ENCODE results near the gene NCCRP1.

Gene NCCRP1

DNA sequence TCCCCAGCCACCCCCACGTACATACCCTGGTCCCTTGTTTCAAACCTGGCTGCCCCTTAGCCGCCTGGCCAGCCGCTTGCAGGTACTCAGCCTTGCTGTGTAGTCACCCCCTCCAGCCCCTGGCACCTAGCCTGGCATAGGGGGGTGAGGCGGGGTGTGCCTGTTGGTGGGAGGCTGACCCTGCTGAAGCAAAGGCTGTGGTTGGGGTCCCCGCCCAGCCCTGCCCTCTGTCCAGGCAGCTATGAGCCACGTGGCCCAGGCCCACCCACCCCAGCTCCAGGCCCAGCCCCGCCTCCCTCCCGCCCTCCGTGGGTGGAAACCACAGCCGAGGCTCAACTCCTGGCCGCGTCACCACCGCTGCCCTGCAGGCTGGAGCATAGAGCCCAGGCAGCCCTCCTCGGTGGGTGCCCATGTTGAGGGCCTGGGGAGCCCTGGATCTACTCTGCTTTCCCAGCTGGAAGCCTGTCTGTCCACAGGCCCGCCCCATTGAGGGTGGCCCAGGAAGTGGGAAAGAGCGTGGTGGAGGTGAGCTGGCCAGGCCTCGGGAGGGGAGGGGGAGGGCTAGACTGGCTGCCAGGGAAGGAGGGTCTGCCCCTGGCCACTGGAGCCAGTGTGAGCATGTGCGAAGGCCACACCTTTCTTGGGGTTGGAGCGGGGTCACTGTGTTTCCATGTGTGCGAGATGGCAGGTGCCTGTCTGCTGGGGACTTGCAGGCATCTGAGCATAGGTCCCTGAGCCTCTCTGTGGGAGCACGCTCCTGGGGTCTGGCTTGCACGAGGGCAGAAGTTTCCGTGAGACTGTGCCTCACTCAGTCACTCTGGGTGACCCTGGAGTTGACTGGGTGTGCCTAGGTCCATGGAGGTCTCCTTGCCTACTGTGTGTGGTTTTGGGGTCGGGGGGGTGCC lies 40.2 kb upstream of the NCCRP1 start:
- TF ChIP-seq POU6F1 (CRISPR knock-in tag; IDR thresholded peaks at IDR 0.05; ENCODE audit: borderline replicate concordance, low read depth) (no peak), ARNTL (CRISPR knock-in tag; IDR thresholded peaks at IDR 0.05; ENCODE audit: borderline replicate concordance, low read depth) (no peak), CSRNP3 (CRISPR knock-in tag; IDR thresholded peaks at IDR 0.05) (no peak), GLIS3 (CRISPR knock-in tag; IDR thresholded peaks at IDR 0.05) (no peak), BACH2 (CRISPR knock-in tag; IDR thresholded peaks at IDR 0.05; ENCODE audit: borderline replicate concordance) (no peak), TOX (CRISPR knock-in tag; IDR thresholded peaks at IDR 0.05; ENCODE audit: borderline replicate concordance) (no peak), RARB (CRISPR knock-in tag; IDR thresholded peaks at IDR 0.05) (no peak), SNAI2 (CRISPR knock-in tag; IDR thresholded peaks at IDR 0.05) (no peak), ZFP3 (CRISPR knock-in tag; IDR thresholded peaks at IDR 0.05) (no peak), ZC3H10 (CRISPR knock-in tag; IDR thresholded peaks at IDR 0.05) (no peak), PATZ1 (CRISPR knock-in tag; IDR thresholded peaks at IDR 0.05; ENCODE audit: borderline replicate concordance) (no peak), ZNF8 (CRISPR knock-in tag; IDR thresholded peaks at IDR 0.05) (no peak), ZFP30 (CRISPR knock-in tag; IDR thresholded peaks at IDR 0.05) (no peak), PPARA (CRISPR knock-in tag; IDR thresholded peaks at IDR 0.05; ENCODE audit: borderline replicate concordance) (no peak), TCF4 (CRISPR knock-in tag; IDR thresholded peaks at IDR 0.05; ENCODE audit: borderline replicate concordance) (no peak)
- TF ChIP-seq, protein P1, sequence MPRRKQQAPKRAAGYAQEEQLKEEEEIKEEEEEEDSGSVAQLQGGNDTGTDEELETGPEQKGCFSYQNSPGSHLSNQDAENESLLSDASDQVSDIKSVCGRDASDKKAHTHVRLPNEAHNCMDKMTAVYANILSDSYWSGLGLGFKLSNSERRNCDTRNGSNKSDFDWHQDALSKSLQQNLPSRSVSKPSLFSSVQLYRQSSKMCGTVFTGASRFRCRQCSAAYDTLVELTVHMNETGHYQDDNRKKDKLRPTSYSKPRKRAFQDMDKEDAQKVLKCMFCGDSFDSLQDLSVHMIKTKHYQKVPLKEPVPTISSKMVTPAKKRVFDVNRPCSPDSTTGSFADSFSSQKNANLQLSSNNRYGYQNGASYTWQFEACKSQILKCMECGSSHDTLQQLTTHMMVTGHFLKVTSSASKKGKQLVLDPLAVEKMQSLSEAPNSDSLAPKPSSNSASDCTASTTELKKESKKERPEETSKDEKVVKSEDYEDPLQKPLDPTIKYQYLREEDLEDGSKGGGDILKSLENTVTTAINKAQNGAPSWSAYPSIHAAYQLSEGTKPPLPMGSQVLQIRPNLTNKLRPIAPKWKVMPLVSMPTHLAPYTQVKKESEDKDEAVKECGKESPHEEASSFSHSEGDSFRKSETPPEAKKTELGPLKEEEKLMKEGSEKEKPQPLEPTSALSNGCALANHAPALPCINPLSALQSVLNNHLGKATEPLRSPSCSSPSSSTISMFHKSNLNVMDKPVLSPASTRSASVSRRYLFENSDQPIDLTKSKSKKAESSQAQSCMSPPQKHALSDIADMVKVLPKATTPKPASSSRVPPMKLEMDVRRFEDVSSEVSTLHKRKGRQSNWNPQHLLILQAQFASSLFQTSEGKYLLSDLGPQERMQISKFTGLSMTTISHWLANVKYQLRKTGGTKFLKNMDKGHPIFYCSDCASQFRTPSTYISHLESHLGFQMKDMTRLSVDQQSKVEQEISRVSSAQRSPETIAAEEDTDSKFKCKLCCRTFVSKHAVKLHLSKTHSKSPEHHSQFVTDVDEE (CRISPR knock-in tag; IDR thresholded peaks at IDR 0.05), result no peak

DNA sequence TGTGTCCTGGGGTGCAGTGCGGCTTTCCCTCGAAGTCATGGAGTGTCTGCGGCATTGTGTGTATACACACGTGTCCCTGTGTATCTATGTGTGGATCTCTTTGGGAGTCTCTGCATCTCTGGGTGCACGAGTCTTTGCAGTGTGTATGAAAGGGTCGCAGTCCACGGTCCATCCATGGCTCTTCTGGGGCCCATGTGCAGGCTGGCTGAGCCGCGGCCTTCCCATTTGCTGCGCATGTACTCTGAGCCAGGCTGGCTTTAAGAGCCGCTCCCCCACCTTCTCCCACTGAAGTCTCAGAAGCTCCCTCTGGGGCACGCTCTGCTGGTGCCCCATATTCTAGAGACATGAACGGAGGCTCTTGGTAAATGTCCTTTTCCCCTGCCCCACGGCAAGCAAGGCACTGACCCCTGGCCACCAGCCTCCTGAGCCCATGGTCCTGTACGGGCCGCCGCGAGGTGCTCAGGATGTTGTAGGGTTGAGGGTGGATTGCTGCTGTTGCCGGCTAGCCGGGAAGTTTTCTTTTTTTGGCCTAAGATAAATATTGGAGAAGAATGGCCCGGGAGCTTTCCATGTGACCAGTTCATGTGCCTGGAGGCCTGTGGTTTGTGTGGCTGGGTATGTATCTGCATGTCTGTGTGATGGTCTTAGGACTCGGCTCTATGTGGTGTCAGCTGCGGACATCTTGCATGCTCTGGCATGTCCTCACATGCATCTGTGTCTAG lies 39.3 kb upstream of the NCCRP1 start:
- TF ChIP-seq ZC3H10 (CRISPR knock-in tag; IDR thresholded peaks at IDR 0.05) (no peak), ARNTL (CRISPR knock-in tag; IDR thresholded peaks at IDR 0.05; ENCODE audit: borderline replicate concordance, low read depth) (no peak)
- ATAC-seq, result no peak

More for the DNA sequence above, 40.2 kb upstream of the NCCRP1 start:
- no peak; the same call in 1 of the 3 replicates for ATAC-seq

- ATAC-seq, result no peak
- TF ChIP-seq, protein P1 (CRISPR knock-in tag; IDR thresholded peaks at IDR 0.05), result no peak
- TF ChIP-seq ISL1 (CRISPR knock-in tag; IDR thresholded peaks at IDR 0.05), result no peak
- no peak for TF ChIP-seq SNAI2 (CRISPR knock-in tag; IDR thresholded peaks at IDR 0.05)
- TF ChIP-seq CSDC2 (CRISPR knock-in tag; IDR thresholded peaks at IDR 0.05), result no peak
- no peak for TF ChIP-seq ZNF8 (CRISPR knock-in tag; IDR thresholded peaks at IDR 0.05)
- no peak for TF ChIP-seq POU6F1 (CRISPR knock-in tag; IDR thresholded peaks at IDR 0.05; ENCODE audit: borderline replicate concordance, low read depth)
- no peak for TF ChIP-seq RARB (CRISPR knock-in tag; IDR thresholded peaks at IDR 0.05)
- TF ChIP-seq ARNTL (CRISPR knock-in tag; IDR thresholded peaks at IDR 0.05; ENCODE audit: borderline replicate concordance, low read depth), result no peak
- TF ChIP-seq ZFP30 (CRISPR knock-in tag; IDR thresholded peaks at IDR 0.05), result no peak
- TF ChIP-seq OSR1 (CRISPR knock-in tag; IDR thresholded peaks at IDR 0.05), result no peak
- TF ChIP-seq BACH2 (CRISPR knock-in tag; IDR thresholded peaks at IDR 0.05; ENCODE audit: borderline replicate concordance), result no peak
These were observed 38.8 kb upstream of the NCCRP1 start for GRCh38 chr19:39157997-39158389.

All from SK-N-SH treated with all-trans-retinoic acid at 6 μM for 48 hours (cell line).